ENCODE data around the gene TFIP11. TPM values are rescaled to one million over a fixed set of nuclear protein-coding genes. Genes with fewer than 3 reads are reported as not detected.

The TFIP11 gene
- polyA plus RNA-seq, 1 experiment = 34.7 TPM

GRCh38 chr22:26483439-26484359 lies 28.6 kb downstream of the TFIP11 start, which contains the start of the genes HPS4 and SRRD:
HPS4 (minus strand) TSS chr22:26483783; CDS start chr22:26481762, 2,021 bp downstream.
SRRD (plus strand) TSS chr22:26483877; CDS start chr22:26483891, 14 bp downstream.
- POLR2A ChIA-PET = no interaction called here
- peaks cover 5% of the 10 kb centered on the region for H3K36me3 ChIP-seq (ENCODE audit: control insufficient read depth, insufficient read depth, low read length)
- CTCF ChIA-PET = interaction anchor here (0.6 to 1.2 kb wide), 6 partner anchors 14 to 182 kb away, joined by 3 to 5 read pairs (median 4); no protein-coding TSS in a partner anchor

GRCh38 chr22:26483043-26483438 lies 29.2 kb downstream of the TFIP11 start:
- H3K27me3 ChIP-seq (ENCODE audit: control insufficient read depth, insufficient read depth, low read length) = no peaks in the 10 kb centered on the region
- H3K36me3 ChIP-seq (ENCODE audit: control insufficient read depth, insufficient read depth, low read length) = peaks cover 2% of the 10 kb centered on the region
- TF ChIP-seq CTCF (IDR thresholded peaks at IDR 0.05; ENCODE audit: insufficient read depth, low read depth, low read length) = no peak
- no peak for DNase-seq (ENCODE audit: low read depth)
- H3K4me3 ChIP-seq (ENCODE audit: low read depth, low read length) = peak overlapping the region; percentile 82
- CTCF ChIA-PET = interaction anchor here (0.7 to 1.8 kb wide), 7 partner anchors 13 to 86 kb away, joined by 3 to 4 read pairs (median 4); no protein-coding TSS in a partner anchor
- POLR2A ChIA-PET = no interaction called here

More at GRCh38 chr22:26483439-26484359, 28.6 kb downstream of the TFIP11 start, which contains the start of the genes HPS4 and SRRD:
- Histone ChIP-seq H3K4me3 (ENCODE audit: low read depth, low read length) (peak within 1 kb of the TSS; percentile 82), H3K27me3 (ENCODE audit: control insufficient read depth, insufficient read depth, low read length) (no peaks in the 10 kb centered on the region)
- DNase-seq (ENCODE audit: low read depth) = peak; percentile 34
- TF ChIP-seq CTCF (IDR thresholded peaks at IDR 0.05; ENCODE audit: insufficient read depth, low read depth, low read length) = no peak

GRCh38 chr22:26482161-26482560 lies 30.1 kb downstream of the TFIP11 start:
- no peaks in the 10 kb centered on the region for H3K27me3 ChIP-seq (ENCODE audit: control insufficient read depth, insufficient read depth, low read length)
- H3K4me3 ChIP-seq (ENCODE audit: low read depth, low read length) = no peak overlapping the region
- TF ChIP-seq CTCF (IDR thresholded peaks at IDR 0.05; ENCODE audit: insufficient read depth, low read depth, low read length) = no peak
- no peak for DNase-seq (ENCODE audit: low read depth)
- H3K36me3 ChIP-seq (ENCODE audit: control insufficient read depth, insufficient read depth, low read length) = no peaks in the 10 kb centered on the region
- POLR2A ChIA-PET = no interaction called here
- CTCF ChIA-PET = interaction anchor here (0.7 to 1.8 kb wide), 6 partner anchors 14 to 52 kb away, joined by 3 to 4 read pairs (median 4); partner anchors contain the start of gene TFIP11

GRCh38 chr22:26481694-26482093 lies 30.6 kb downstream of the TFIP11 start:
- Histone ChIP-seq H3K27me3 (ENCODE audit: control insufficient read depth, insufficient read depth, low read length) (no peaks in the 10 kb centered on the region), H3K36me3 (ENCODE audit: control insufficient read depth, insufficient read depth, low read length) (no peaks in the 10 kb centered on the region), H3K4me3 (ENCODE audit: low read depth, low read length) (no peak overlapping the region)
- no peak for TF ChIP-seq CTCF (IDR thresholded peaks at IDR 0.05; ENCODE audit: insufficient read depth, low read depth, low read length)
- ChIA-PET CTCF (interaction anchor here (0.7 to 1.8 kb wide), 4 partner anchors 14 to 30 kb away, joined by 3 to 4 read pairs (median 4); partner anchors contain the start of gene TFIP11), POLR2A (no interaction called here)
- DNase-seq (ENCODE audit: low read depth) = no peak

- no peaks in the 10 kb centered on the region for H3K36me3 ChIP-seq (ENCODE audit: control insufficient read depth, insufficient read depth, low read length)
- TF ChIP-seq CTCF (IDR thresholded peaks at IDR 0.05; ENCODE audit: insufficient read depth, low read depth, low read length) = no peak
- H3K27me3 ChIP-seq (ENCODE audit: control insufficient read depth, insufficient read depth, low read length) = no peaks in the 10 kb centered on the region
- POLR2A ChIA-PET = no interaction called here
- DNase-seq (ENCODE audit: low read depth) = no peak
- CTCF ChIA-PET = interaction anchor here (0.7 to 1.8 kb wide), 5 partner anchors 13 to 31 kb away, joined by 3 to 4 read pairs (median 4); partner anchors contain the start of gene TFIP11
- no peak overlapping the region for H3K4me3 ChIP-seq (ENCODE audit: low read depth, low read length)
Observed at GRCh38 chr22:26481112-26481693, 31.1 kb downstream of the TFIP11 start.
